DOHH2 (cell line): ENCODE results near the gene CFAP100.

ENCODE experiments used
- EZH2phosphoT487 ChIP-seq: fragments of 200-600 bp; sonication (generic); IDR thresholded peaks from 2 replicates; pipeline ENCODE4 v1.6.1; 2017; ENCODE audit warnings: borderline replicate concordance, mild to moderate bottlenecking, antibody characterized with exemption, low read length, moderate library complexity, mixed read lengths
- TF ChIP-seq, protein P1 (sequence below): fragments of 200-600 bp; sonication (generic); IDR thresholded peaks from one replicate; pipeline ENCODE4 v1.5.1; 2014; ENCODE audit warnings: antibody characterized with exemption, mild to moderate bottlenecking, low read depth, low read length; ENCODE audit not compliant: poor library complexity, severe bottlenecking

DNA sequence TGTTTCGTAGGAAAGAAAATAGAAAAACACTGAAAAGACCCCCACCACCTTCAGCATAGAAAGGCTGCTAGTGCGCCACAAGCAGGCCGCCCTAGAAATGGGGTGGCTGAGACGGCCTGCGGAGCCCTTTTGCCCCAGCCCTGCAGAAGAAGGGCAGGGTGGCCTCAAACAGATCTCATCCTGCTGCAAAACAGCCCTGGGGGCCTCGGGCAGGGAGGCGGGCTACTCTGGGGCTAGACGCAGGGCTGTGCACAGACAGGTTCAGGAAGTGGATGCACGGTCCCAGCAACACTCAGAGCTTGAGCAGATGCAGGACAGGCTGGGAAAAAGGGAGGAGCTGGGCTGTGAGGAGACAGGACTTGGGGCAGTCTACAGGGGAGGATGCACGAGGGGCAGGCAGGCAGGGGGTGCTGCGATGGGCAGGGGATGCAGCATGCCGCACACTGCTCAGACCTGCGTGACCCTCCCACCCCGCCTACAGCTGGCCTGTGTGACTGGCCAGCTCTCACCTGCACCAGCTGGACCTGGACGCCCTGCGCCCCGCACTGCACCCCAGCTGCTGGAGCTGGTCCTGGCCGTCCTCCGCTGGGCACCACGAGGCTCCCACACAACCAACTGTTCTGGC lies 46.7 kb downstream of the CFAP100 start:
- TF ChIP-seq, protein P1, sequence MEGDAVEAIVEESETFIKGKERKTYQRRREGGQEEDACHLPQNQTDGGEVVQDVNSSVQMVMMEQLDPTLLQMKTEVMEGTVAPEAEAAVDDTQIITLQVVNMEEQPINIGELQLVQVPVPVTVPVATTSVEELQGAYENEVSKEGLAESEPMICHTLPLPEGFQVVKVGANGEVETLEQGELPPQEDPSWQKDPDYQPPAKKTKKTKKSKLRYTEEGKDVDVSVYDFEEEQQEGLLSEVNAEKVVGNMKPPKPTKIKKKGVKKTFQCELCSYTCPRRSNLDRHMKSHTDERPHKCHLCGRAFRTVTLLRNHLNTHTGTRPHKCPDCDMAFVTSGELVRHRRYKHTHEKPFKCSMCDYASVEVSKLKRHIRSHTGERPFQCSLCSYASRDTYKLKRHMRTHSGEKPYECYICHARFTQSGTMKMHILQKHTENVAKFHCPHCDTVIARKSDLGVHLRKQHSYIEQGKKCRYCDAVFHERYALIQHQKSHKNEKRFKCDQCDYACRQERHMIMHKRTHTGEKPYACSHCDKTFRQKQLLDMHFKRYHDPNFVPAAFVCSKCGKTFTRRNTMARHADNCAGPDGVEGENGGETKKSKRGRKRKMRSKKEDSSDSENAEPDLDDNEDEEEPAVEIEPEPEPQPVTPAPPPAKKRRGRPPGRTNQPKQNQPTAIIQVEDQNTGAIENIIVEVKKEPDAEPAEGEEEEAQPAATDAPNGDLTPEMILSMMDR = no peak
- no peak for TF ChIP-seq EZH2phosphoT487
